Activated T-helper 1 cell treated with anti-CD3 and anti-CD28 coated beads, Interleukin-2, amount 50 U/mL, for 16 hours (primary cell): ENCODE data around the gene BLZF1.
"Not testable (repeated sequence)": the region's sequence is repeated elsewhere in the genome, so short reads cannot be mapped to it uniquely, and the experiment has no call there.

ENCODE experiments used
- DNase-seq, 2 donors: peaks; one replicate each; pipeline ENCODE4 v3.0.0-alpha.2; 2020; ENCODE audit warnings: low read depth in 1 of 2, low spot score in 1 of 2

The BLZF1 gene

DNA sequence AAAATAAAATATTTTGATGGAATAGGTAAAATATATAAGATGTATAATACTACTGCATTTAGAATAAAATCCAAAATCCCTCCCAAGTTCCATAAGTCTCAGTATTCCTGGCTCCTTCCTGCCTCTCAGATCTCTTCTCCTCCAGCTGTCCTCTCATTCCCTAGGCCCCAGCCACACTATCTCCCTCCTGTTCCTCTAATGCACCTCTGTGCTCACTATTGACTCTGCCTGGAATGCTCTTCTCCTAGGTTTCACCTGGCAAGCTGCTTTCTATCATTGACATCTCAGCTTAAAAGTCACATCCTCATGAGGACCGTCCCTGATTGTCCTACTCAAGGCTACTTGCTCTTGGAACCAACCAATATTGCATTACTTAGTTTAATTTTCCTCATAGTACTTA, 7.6 kb upstream of the BLZF1 start:
- no peak for DNase-seq

DNA sequence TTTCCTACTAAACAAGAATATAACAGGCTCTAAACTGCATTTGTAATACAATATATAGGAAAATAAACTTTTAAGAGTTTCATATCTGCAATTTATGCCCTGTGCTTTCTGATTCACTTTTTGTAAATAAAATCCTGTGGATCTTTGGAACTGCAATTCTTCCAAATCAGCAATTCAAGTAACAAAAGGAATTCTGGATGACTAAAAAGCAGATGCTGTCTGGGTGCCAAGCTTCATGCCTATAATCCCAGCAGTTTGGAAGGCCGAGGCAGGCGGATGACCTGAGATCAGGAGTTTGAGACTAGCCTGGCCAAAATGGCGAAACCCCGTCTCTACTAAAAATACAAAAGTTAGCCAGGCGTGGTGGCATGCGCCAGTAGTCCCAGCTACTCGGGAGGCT, 6.7 kb upstream of the BLZF1 start:
- DNase-seq, result no peak

DNA sequence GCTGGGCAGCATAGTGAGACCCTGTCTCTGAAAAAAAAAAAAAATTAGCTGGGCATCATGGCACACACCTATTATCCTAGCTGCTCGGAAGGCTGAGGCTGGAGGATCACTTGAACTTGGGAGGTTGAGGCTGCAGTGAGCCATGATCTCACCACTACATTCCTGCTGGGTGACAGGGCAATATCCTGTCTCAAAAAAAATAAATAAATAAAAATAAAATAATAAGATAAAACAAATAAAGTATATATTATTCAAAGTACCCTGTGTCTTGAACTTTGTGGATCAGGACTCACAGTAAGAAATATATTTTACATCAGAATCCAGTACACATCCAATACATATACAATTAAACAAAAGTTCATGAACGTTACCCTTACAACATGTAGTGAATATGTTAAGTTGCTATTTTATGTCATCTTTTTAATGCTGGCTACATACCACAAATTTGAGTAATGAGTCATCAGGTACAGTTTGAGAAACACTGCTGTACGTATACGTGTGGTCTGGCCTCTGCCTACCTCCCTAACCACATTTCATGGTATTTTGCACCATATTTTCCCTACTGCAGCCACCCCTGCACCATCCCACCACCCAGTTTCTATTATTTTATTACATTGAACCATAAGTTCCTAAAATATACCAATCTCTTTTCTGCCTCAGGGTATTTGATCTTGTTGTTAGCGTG, 4.8 kb upstream of the BLZF1 start:
- no peak for DNase-seq

DNA sequence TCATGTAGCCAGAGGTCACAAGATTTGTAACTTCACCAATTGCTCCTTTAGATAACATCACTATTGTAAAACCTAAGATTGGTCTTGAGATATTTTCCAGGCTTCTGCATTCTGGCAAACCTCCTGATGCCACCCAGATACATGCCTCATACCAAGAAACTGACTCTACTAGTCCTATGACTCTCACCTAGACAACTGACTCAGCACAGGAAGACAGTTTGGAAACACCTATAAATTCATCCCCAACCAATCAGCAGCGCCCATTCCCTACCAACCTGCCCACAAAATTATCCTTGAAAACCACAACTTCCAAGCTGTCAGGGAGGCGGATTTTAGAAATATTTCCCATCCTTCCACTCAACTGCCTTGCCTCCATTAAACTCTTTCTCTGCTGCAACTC, 3.0 kb upstream of the BLZF1 start:
- DNase-seq, result no peak

DNA sequence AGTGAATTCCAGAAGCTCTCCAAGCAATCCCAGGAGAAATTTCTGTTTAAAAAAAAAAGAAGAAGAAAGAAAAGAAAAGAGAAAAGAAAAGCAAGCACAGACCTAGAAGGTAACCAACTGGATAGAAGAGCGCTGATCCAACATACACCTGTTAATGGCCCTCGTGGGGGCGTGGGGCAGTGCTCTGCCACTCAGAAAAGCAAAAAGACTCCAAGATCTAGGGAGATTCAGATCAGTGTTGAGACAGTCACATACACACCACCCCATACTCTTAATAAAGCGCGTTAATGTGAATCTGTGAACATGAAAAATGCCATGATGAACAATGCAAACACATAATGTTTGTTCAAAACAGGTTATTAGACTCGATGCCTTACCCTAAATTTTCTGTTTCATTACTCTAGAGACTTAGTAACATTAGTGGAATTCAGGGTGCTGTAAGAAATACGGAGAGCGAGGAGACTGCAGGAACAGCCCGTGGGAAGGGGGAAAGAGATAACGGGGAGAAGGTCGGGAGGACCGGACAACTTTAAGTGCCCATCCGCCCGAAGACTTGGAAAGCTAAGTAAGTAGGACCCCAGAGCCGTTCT, 804 bp upstream of the BLZF1 start:
- no peak for DNase-seq

DNA sequence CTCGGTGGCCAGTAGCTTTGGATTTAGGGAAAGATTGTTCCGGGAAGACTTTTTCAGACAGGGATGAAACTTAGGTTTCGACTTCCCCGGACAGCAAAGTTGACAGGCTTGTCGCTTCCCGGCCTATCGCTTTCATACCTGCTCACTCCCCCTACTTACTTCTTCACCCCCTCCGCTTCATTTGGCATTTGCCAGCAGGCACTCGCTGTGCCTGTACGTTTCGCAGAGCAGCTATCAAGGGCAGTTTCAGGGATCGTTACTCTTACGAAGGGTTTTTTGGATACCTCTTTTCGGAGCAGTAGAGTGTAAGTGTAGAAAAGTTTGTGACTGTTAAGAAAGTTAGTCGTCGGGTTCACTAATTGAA, 393 bp downstream of the BLZF1 start:
- DNase-seq, result no peak

GRCh38 chr1:169371404-169371803, 3.4 kb downstream of the BLZF1 start:
- DNase-seq, result no peak

DNA sequence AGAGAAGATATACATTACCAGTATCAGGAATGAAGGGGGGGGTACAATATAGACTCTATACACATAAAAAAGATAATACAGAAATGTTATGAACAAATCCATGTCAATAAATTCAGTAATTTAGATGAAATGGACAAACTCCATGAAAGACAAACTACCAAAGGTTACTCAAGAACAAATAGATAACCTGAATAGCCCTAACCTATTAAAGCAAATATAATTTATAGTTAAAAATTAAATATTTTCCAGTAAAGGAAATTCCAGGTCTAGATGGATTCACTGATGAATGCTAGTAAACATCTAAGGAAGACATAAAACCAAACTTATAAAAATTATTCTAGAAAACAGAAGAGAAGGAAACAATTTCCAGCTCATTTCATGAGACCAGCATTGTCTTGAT, 13.2 kb downstream of the BLZF1 start:
- DNase-seq, result no peak

- no peak for DNase-seq
These were observed 15.5 kb downstream of the BLZF1 start for GRCh38 chr1:169383449-169383848.

GRCh38 chr1:169387399-169387798, 19.4 kb downstream of the BLZF1 start:
- DNase-seq, result no peak

DNA sequence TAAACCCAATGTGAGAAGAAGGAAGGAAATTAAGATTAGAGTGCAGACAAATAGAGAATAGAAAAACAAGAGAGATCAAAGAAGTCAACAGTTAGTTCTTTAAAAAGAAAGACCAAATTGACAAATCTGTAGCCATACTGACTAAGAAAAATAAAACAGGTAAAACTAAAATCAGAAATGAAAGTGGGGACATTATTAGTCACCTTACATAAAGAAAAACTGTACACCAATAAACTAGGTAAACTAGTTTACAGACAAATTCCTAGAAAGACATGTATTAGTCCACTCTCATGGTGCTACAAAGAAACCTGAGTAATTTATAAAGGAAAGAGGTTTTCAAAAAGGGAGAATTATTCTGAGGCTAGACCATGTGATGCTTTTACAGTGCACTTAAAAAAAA, 22.3 kb downstream of the BLZF1 start:
- DNase-seq, result no peak

DNA sequence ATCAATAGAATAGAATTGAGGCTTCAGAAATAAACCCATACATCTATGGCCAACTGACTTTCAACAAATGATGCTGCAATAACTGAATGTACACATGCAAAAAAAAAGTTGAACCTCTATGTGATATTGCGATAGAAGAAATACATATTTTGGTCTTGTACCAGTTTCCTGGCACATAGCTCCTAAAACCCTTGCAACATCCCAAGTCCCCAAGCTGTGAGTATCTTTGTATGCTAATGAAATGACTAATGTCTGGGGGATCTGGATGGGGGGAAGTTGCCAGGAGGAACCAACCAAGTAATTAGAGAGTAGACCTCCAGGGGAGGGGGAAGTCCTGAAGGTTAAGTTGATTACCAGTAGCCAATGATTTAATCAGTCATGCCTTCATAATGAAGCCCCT, 24.4 kb downstream of the BLZF1 start:
- DNase-seq, result no peak

DNA sequence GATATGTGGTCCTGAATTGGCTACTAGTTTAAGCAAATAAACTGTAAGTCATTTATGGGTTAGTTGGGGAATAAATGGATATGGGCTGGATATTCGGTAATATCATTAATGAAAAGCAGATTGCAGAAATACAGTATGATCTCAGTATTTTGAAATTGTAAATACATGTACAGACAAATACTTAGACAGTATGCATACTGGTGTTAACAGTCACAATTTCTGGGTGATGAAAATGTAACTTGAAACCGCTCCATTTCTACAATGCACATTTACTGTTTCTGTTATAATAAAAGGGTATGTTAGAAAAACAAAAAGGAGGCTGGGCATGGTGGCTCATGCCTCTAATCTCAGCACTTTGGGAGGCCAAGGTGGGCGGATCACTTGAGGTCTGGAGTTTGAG, 28.0 kb downstream of the BLZF1 start:
- no peak for DNase-seq

DNA sequence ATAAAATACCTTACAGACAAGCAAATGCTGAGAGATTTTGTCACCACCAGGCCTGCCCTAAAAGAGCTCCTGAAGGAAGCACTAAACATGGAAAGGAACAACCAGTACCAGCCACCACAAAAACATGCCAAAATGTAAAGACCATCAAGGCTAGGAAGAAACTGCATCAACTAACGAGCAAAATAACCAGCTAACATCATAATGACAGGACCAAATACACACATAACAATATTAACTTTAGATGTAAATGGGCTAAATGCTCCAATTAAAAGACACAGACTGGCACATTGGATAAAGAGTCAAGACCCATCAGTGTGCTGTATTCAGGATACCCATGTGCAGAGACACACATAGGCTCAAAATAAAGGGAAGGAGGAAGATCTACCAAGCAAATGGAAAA, 34.6 kb downstream of the BLZF1 start:
- DNase-seq, result not testable (repeated sequence)

DNA sequence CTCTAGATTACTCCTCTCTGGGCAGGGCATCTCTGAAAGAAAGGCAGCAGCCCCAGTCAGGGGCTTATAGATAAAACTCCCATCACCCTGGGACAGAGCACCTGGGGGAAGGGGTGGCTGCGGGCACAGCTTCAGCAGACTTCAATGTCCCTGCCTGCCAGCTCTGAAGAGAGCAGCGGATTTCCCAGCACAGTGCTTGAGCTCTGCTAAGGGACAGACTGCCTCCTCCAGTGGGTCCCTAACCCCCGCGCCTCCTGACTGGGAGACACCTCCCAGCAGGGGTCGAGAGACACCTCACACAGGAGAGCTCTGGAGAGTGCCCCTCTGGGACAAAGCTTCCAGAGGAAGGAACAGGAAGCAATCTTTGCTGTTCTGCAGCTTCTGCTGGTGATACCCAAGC, 40.3 kb downstream of the BLZF1 start:
- not testable (repeated sequence) for DNase-seq

DNA sequence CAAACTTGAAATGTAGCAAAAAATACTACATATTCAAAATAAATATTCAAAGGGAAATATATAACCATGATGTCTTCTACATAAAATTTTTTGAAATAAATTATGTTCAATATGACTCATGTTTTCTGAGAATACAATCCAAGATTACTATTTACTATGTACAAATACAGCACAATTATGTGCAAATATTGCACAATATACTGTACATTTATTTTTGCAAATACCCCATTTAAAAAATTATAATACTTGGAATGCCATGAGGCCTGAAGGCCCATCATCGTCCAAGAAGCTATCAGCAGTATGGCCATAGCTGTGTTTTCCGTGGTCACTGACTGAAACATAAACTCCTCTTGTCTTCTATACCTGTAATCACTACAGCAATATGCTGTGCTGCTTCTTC, 47.0 kb downstream of the BLZF1 start:
- no peak for DNase-seq

- no peak for DNase-seq
These were observed 53.3 kb downstream of the BLZF1 start for GRCh38 chr1:169421309-169421708.

GRCh38 chr1:169426174-169426705, 58.2 kb downstream of the BLZF1 start:
- no peak for DNase-seq

DNA sequence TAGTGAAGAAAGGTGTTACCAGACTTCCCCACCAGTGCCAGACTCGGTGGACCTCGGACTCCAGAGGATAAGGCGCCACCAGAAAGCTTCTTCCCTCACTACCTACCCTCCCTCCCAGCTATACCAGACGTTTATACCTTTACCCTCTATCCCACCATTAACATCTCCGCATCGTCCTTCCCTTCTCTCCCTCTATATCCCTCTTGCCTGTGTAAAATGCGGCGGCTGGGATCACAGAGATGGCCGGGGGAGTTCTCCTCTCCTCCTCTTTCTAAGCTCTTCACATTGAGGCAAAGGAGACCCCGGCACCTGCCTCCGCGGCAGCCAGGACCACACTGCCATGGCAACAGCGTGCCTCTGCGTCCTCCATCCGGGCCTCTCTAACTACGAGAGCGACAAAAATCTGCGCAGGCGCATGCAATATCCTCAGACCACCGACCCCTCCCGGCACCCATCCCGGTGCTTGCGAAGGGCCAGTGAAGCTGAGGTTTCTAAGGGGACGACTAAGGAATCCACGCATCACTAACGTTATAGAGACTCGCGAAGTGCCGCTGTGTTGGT, 59.2 kb downstream of the BLZF1 start, which contains the start of gene CCDC181:
Gene CCDC181 (minus strand): TSS at position 394 of the 561 bp plus-strand sequence. CDS start 2,547 bp downstream, outside the sequence.
- peak; percentile 9 to 29 for DNase-seq
